Testis (tissue), 3 donors: Measurements from ENCODE around the gene LPP. TPM values are rescaled to one million over a fixed set of nuclear protein-coding genes. Genes with fewer than 3 reads are reported as not detected.

Experiments
- DNase-seq: peaks from one replicate; pipeline ENCODE4 v3.0.0-alpha.2; 2019
- H3K27ac ChIP-seq, 2 donors: fragments of 200-600 bp; sonication (generic); one replicate each; pipeline ENCODE4 v1.5.1; 2019
- H3K27me3 ChIP-seq: fragments of 200-600 bp; sonication (generic); one replicate; pipeline ENCODE4 v1.5.1; 2019
- H3K36me3 ChIP-seq: fragments of 200-600 bp; sonication (generic); one replicate; pipeline ENCODE4 v1.5.1; 2017; ENCODE audit warnings: low read depth; ENCODE audit errors: missing control alignments
- H3K4me1 ChIP-seq: fragments of 200-600 bp; sonication (generic); one replicate; pipeline ENCODE4 v1.5.1; 2019
- H3K4me3 ChIP-seq, 2 donors: fragments of 200-600 bp; sonication (generic); one replicate each; pipeline ENCODE4 v1.5.1; 2017 to 2019
- H3K9me3 ChIP-seq: fragments of 200-600 bp; sonication (generic); one replicate; pipeline ENCODE4 v1.5.1; 2017
- POLR2A ChIP-seq: fragments of 450-650 bp; IDR thresholded peaks from one replicate; pipeline ENCODE4 v1.6.1; 2017; ENCODE audit warnings: antibody characterized with exemption, mild to moderate bottlenecking, moderate library complexity
- WGBS, 2 donors: methylation state at CpG; one replicate each; pipeline ENCODE4 v1.1.5; 2018; 5-methylcytosine and 5-hydroxymethylcytosine counted together
- intact Hi-C: fragments of 100-400 bp; cut with DNase I; formaldehyde crosslinking; loops from one replicate; pipeline ENCODE4 v1.15.1; 2023; ENCODE audit warnings: low total_unique reads
- polyA plus RNA-seq: library from polyadenylated mRNA; stranded (reverse); fragments of 350-450 nt; fragmentation: Illumina TruSeq; extraction: RNeasy Lipid Tissue Mini Kit (QIAGEN cat#74804); gene quantifications from one replicate; pipeline ENCODE4 v1.2.3, GENCODE V29; 2014; ENCODE audit warnings: low read depth, low replicate concordance; ENCODE audit not compliant: insufficient read depth
- total RNA-seq, 2 donors: library from RNA; depleted of rRNA; stranded (reverse); fragments of >200 nt; gene quantifications; one replicate each; pipeline ENCODE4 v1.2.3, GENCODE V29; 2016
- TF ChIP-seq, protein P1 (sequence below), 3 experiments: fragments of 450-650 bp in 2 of 3; fragments of 200-600 bp in 1 of 3; sonication (generic) in 1 of 3; IDR thresholded peaks; one replicate each; pipeline ENCODE4 v1.5.1; 2016 to 2019; ENCODE audit warnings: antibody characterized with exemption in 3 of 3, mild to moderate bottlenecking in 2 of 3, moderate library complexity in 1 of 3

Gene LPP
- total and polyA plus RNA-seq, 3 donors from 2014 or later = 89.9 to 135 (median 132) TPM

DNA sequence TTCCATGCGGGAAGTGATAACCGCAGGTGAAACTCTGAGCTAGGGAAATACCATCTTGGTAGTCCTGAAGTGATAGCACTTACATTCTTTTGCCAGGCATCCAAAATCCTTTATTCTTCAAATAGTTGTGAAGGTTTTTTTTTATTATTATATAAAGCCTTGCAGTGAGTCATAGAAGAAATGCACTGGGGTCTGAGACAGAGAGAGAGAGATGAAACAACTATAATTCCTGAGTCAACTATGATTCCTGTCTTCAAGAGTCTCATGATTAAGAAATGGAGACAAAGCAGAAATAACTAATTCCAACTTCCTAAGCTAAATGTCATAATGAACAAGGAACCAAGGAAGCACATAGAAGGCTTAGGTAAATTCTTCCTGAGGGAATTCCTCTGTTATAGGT, 495.6 kb downstream of the LPP start:
- H3K4me1 ChIP-seq = peaks cover 12% of the 10 kb centered on the region
- TF ChIP-seq, protein P1, sequence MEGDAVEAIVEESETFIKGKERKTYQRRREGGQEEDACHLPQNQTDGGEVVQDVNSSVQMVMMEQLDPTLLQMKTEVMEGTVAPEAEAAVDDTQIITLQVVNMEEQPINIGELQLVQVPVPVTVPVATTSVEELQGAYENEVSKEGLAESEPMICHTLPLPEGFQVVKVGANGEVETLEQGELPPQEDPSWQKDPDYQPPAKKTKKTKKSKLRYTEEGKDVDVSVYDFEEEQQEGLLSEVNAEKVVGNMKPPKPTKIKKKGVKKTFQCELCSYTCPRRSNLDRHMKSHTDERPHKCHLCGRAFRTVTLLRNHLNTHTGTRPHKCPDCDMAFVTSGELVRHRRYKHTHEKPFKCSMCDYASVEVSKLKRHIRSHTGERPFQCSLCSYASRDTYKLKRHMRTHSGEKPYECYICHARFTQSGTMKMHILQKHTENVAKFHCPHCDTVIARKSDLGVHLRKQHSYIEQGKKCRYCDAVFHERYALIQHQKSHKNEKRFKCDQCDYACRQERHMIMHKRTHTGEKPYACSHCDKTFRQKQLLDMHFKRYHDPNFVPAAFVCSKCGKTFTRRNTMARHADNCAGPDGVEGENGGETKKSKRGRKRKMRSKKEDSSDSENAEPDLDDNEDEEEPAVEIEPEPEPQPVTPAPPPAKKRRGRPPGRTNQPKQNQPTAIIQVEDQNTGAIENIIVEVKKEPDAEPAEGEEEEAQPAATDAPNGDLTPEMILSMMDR (IDR thresholded peaks at IDR 0.05) = no peak
- no peak for TF ChIP-seq POLR2A
- H3K4me3 ChIP-seq = no peak overlapping the region
- intact Hi-C loops = no loop called here
- H3K36me3 ChIP-seq = no peaks in the 10 kb centered on the region
- WGBS, 2 donors = 90 to 94% methylated on average over 2 of the region's 2 CpGs
- H3K27ac ChIP-seq = no peak overlapping the region
- DNase-seq = no peak
- H3K9me3 ChIP-seq = no peaks in the 10 kb centered on the region
- no peaks in the 10 kb centered on the region for H3K27me3 ChIP-seq

DNA sequence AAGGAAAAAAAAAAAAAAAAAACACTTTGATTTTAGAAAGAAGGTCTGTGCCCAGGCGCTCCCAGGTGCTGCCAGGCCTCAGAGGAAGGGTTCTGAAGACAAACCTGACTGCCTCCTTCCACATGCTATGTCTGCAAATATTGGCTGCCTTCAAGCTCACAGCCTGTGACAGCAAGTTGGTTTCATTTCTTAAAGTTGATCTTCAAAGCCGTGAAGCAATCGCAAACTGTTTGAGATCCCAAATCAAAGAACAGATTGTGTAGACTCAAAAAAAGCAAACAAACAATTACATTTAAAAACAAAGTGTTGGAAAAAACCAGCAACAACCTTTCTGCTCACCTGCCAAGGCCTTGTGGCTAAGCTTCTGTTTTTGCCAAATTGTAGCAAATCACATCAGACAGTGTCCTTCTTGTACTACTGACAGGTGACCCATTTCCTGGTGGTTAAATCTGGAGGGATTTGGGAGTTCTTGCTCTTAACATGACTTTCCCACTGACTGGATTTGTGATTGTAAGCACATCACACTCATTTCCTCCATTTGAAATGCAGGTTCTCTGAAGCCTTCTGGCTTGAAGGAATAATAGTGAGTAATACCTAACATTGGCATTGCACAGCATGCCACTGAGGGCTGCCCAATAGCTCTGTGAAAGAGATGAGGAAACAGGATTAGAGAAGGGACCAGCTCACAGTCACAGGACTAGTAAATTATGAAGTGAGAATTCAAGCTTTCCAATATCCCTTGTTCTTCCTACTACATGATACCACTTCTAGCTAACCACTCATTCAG, 502.4 kb downstream of the LPP start:
- Histone ChIP-seq H3K9me3 (no peaks in the 10 kb centered on the region), H3K4me3 (no peak overlapping the region), H3K36me3 (no peaks in the 10 kb centered on the region), H3K27me3 (no peaks in the 10 kb centered on the region), H3K4me1 (no peaks in the 10 kb centered on the region), H3K27ac (no peak overlapping the region)
- TF ChIP-seq, protein P1 (IDR thresholded peaks at IDR 0.05) = no peak
- TF ChIP-seq POLR2A = no peak
- WGBS, 2 donors = 87 to 91% methylated on average over 3 of the region's 3 CpGs
- no peak for DNase-seq
- intact Hi-C loops = no loop called here

GRCh38 chr3:188658606-188659005, 504.6 kb downstream of the LPP start:
- no peaks in the 10 kb centered on the region for H3K27me3 ChIP-seq
- TF ChIP-seq, protein P1 (IDR thresholded peaks at IDR 0.05) = no peak
- no peak for TF ChIP-seq POLR2A
- no peaks in the 10 kb centered on the region for H3K9me3 ChIP-seq
- no peaks in the 10 kb centered on the region for H3K36me3 ChIP-seq
- no peaks in the 10 kb centered on the region for H3K4me1 ChIP-seq
- intact Hi-C loops = no loop called here
- DNase-seq = no peak
- WGBS, 2 donors = 71 to 77% methylated on average over 1 of the region's 1 CpG
- no peak overlapping the region for H3K4me3 ChIP-seq
- no peak overlapping the region for H3K27ac ChIP-seq

DNA sequence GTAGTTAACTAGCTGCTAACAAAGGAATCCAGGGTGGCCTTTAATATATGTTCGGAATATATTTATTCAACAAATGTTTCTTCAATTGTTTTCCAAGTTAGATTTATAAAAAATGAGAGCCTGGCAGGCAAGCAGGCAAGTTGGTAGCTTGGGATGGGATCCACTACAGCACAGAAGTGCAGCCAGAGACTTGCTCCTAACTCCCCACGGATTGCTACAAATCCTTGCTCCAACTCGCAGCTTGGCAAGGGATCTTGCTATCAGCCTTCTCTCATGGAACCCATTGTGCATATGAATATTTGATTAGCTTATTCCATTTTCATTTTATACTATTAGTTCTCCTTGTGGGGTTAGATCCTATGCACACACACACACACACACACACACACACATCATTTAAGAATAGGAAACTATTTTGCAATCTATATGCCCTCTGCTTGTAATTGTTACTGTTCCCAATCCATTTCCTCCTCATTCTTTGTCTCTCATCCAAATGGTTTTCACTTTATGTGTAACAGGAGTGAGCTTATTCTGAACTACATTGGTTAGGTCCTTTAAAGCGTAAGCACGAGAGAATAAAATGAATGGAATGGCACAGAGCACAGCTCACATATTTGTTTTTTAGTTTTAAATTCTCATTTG, 505.6 kb downstream of the LPP start:
- no peak overlapping the region for H3K27ac ChIP-seq
- WGBS, 2 donors = 72 to 73% methylated on average over 5 of the region's 5 CpGs
- intact Hi-C loops = no loop called here

More for the DNA sequence above, 505.6 kb downstream of the LPP start:
- H3K4me3 ChIP-seq = no peak overlapping the region
- H3K9me3 ChIP-seq = no peaks in the 10 kb centered on the region
- no peaks in the 10 kb centered on the region for H3K4me1 ChIP-seq
- H3K27me3 ChIP-seq = no peaks in the 10 kb centered on the region
- no peaks in the 10 kb centered on the region for H3K36me3 ChIP-seq
- TF ChIP-seq, protein P1 (IDR thresholded peaks at IDR 0.05) = no peak
- TF ChIP-seq POLR2A = no peak
- no peak for DNase-seq
